Erythroblast (primary cell): ENCODE results near the gene PARD6B.

ENCODE experiments used
- GATA1 ChIP-seq: IDR thresholded peaks from 2 replicates; pipeline ENCODE4 v1.6.1; 2011; ENCODE audit warnings: low read depth, mild to moderate bottlenecking, control low read depth, low read length, moderate library complexity
- POLR2A ChIP-seq: IDR thresholded peaks from 2 replicates; pipeline ENCODE4 v1.6.1; 2011; ENCODE audit warnings: mild to moderate bottlenecking, low read length

DNA sequence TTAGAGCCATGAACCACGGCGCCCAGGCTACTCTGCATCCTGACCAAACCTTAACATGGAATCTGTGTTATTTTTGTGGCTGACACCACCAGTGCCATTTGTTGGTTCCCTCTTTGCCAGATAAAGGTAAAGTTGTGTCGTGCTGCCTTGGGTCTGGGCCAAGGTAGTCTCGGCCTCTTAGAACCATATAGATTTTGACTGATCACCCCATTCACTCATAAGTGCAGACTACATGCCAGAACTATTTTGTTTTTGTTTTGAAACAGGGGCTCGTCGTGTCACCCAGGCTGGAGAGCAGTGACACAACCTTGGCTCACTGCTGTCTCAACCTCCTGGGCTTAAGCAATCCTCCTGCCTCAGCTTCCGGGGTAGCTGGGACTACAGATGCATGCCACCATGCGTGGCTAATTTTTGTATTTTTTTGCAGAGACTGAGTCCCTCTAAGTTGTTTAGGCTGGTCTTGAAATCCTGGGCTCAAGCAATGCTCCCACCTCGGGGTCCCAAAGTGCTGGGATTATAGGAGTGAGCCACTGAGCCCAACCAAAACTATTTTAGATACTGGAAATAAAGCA, 20.8 kb upstream of the PARD6B start:
- TF ChIP-seq POLR2A: no peak
- TF ChIP-seq GATA1: no peak
